K562 (cell line): ENCODE measurements around the gene CDIPT. TPM values are rescaled to one million over a fixed set of nuclear protein-coding genes. Genes with fewer than 3 reads are reported as not detected.
A peak's percentile ranks its signal among the peaks of the same experiment; 100 is the strongest.

Experiments used
- C11orf30 ChIP-seq: fragments of 450-650 bp; IDR thresholded peaks from 2 replicates; pipeline ENCODE4 v1.6.1; 2016; ENCODE audit warnings: low read depth, mild to moderate bottlenecking
- CREM ChIP-seq: IDR thresholded peaks from 2 replicates; pipeline ENCODE4 v1.6.1; 2014; ENCODE audit warnings: antibody characterized with exemption, low read depth
- ETV5 ChIP-seq: sonication (generic); formaldehyde crosslinking; IDR thresholded peaks from 2 replicates; pipeline ENCODE4 v1.4.0; 2020; ENCODE audit warnings: low read depth, mild to moderate bottlenecking, missing genetic modification reagents
- GTF2E2 ChIP-seq: fragments of 200-800 bp; sonication (Bioruptor generic); IDR thresholded peaks from 2 replicates; pipeline ENCODE4 v1.6.1; 2016; ENCODE audit warnings: missing genetic modification characterization, missing compliant biosample characterization
- HOXB6 ChIP-seq: fragments of 250-450 bp; sonication (Bioruptor Pico); IDR thresholded peaks from 2 replicates; pipeline ENCODE4 v1.5.1; 2022; ENCODE audit warnings: mild to moderate bottlenecking, borderline replicate concordance
- MEF2A ChIP-seq: IDR thresholded peaks from 2 replicates; pipeline ENCODE4 v1.6.1; 2011; ENCODE audit warnings: low read depth, mild to moderate bottlenecking, low read length, moderate library complexity; ENCODE audit not compliant: control insufficient read depth
- NEUROD1 ChIP-seq: fragments of 150-350 bp; IDR thresholded peaks from 2 replicates; pipeline ENCODE4 v1.6.1; 2014; ENCODE audit warnings: borderline replicate concordance, low read length, low read depth; ENCODE audit not compliant: partially characterized antibody
- PHF8 ChIP-seq: fragments of 200-600 bp; sonication (generic); IDR thresholded peaks from 2 replicates; pipeline ENCODE4 v1.6.1; 2012; ENCODE audit warnings: mixed run types, mild to moderate bottlenecking, inconsistent platforms, low read length, moderate library complexity, borderline replicate concordance
- POLR2AphosphoS5 ChIP-seq: IDR thresholded peaks from 2 replicates; pipeline ENCODE4 v1.6.1; 2011; ENCODE audit warnings: mild to moderate bottlenecking, low read depth, low read length, moderate library complexity; ENCODE audit not compliant: control insufficient read depth, insufficient read depth
- PRDM10 ChIP-seq: fragments of 450-650 bp; IDR thresholded peaks from 2 replicates; pipeline ENCODE4 v1.6.1; 2018; ENCODE audit not compliant: partially characterized antibody
- PRPF4 ChIP-seq: fragments of 200-400 bp; formaldehyde crosslinking; IDR thresholded peaks from one replicate; pipeline ENCODE4 v1.6.1; 2017; ENCODE audit warnings: low read length, low read depth, mild to moderate bottlenecking; ENCODE audit not compliant: insufficient read depth, poor library complexity, severe bottlenecking
- SMARCA4 ChIP-seq: fragments of 450-650 bp; IDR thresholded peaks from 2 replicates; pipeline ENCODE4 v1.6.1; 2016
- SMARCB1 ChIP-seq: IDR thresholded peaks from 2 replicates; pipeline ENCODE4 v1.6.1; 2011; ENCODE audit warnings: improper control_type of control experiment, low read depth; ENCODE audit not compliant: insufficient read length
- SPI1 ChIP-seq: IDR thresholded peaks from 2 replicates; pipeline ENCODE4 v1.6.1; 2011; ENCODE audit warnings: low read depth, low read length, control low read depth, borderline replicate concordance
- TAF9B ChIP-seq: fragments of 450-650 bp; IDR thresholded peaks from 2 replicates; pipeline ENCODE4 v1.6.1; 2018; ENCODE audit warnings: mild to moderate bottlenecking; ENCODE audit not compliant: partially characterized antibody
- TGIF2 ChIP-seq: sonication (generic); formaldehyde crosslinking; IDR thresholded peaks from 2 replicates; pipeline ENCODE4 v1.8.1; 2022; ENCODE audit warnings: mild to moderate bottlenecking, missing genetic modification reagents, moderate library complexity
- ZBTB33 ChIP-seq: sonication (generic); formaldehyde crosslinking; IDR thresholded peaks from 2 replicates; pipeline ENCODE4 v1.8.1; 2023; ENCODE audit warnings: mild to moderate bottlenecking, missing genetic modification reagents
- ZFP1 ChIP-seq: fragments of 450-650 bp; formaldehyde crosslinking; IDR thresholded peaks from 2 replicates; pipeline ENCODE4 v1.4.0; 2020; ENCODE audit warnings: mild to moderate bottlenecking, mixed read lengths
- ZNF239 ChIP-seq: fragments of 250-450 bp; sonication (Bioruptor Pico); IDR thresholded peaks from 2 replicates; pipeline ENCODE4 v1.4.0; 2020; ENCODE audit warnings: mild to moderate bottlenecking
- ZNF263 ChIP-seq: sonication (generic); formaldehyde crosslinking; IDR thresholded peaks from 2 replicates; pipeline ENCODE4 v1.8.0; 2022; ENCODE audit warnings: mild to moderate bottlenecking, missing genetic modification reagents, borderline replicate concordance
- polyA plus RNA-seq, 8 experiments: library from polyadenylated mRNA; depleted of rRNA in 4 of 8; stranded (reverse) in 5 of 8; unstranded in 3 of 8; fragments of >200 nt; fragmentation: Nextera tagmentation in 2 of 8; fragmentation: Illumina TruSeq in 1 of 8; extraction: Ambion mirVana in 2 of 8; extraction: Trizol in 1 of 8; gene quantifications; 2 replicates each; pipeline versions ENCODE4 v1.2.1 to v1.2.3, GENCODE V29; 2011 to 2014; ENCODE audit warnings: inconsistent platforms in 1 of 8, missing spikeins in 1 of 8
- total RNA-seq, 7 experiments: library from RNA; depleted of rRNA in 6 of 7; stranded (reverse); fragments of >200 nt in 6 of 7; fragmentation: Illumina TruSeq in 2 of 7; extraction: Trizol in 2 of 7; gene quantifications; 2 replicates each; pipeline versions ENCODE4 v1.2.1 to v1.2.3, GENCODE V29; 2011 to 2021; ENCODE audit warnings: low replicate concordance in 1 of 7

The CDIPT gene
- total and polyA plus RNA-seq, 9 of the 15 experiments (the other 6 are each of a cell fraction or from before 2014, with no cell fraction given) = 1.3 to 37.0 (median 23.0) TPM

- TF ChIP-seq ZBTB33 (CRISPR knock-in tag) (no peak), ZNF263 (CRISPR knock-in tag) (peak; percentile 34; the same call in 1 of the 2 replicates), GTF2E2 (tag) (no peak), SMARCB1 (no peak), PRPF4 (no peak), SMARCA4 (no peak), CREM (no peak), TGIF2 (CRISPR knock-in tag) (no peak), ZFP1 (CRISPR knock-in tag) (0 out of 2 replicates have a peak, but pooled peaks have one; percentile 34), ZNF239 (CRISPR knock-in tag) (no peak), ETV5 (CRISPR knock-in tag) (0 out of 2 replicates have a peak, but pooled peaks have one; percentile 2), SPI1 (peak; percentile 38; the same call in 1 of the 2 replicates), MEF2A (no peak), POLR2AphosphoS5 (0 out of 2 replicates have a peak, but pooled peaks have one; percentile 28), C11orf30 (no peak), NEUROD1 (no peak), PHF8 (peak; percentile 14; the same call in 1 of the 2 replicates), HOXB6 (CRISPR knock-in tag) (no peak), TAF9B (no peak), PRDM10 (peak; percentile 59)
Measured at GRCh38 chr16:29816694-29817441, 46.2 kb downstream of the CDIPT start (continued).
